Iris pigment epithelial cell (primary cell): ENCODE measurements around the gene ATF5.
"Not testable (repeated sequence)": the region's sequence is repeated elsewhere in the genome, so short reads cannot be mapped to it uniquely, and the experiment has no call there.

Experiments used
- DNase-seq: peaks from one replicate; pipeline ENCODE4 v3.0.0-alpha.2; 2011; ENCODE audit warnings: low read depth

The ATF5 gene

GRCh38 chr19:49949742-49950589 is 21.0 kb downstream of the ATF5 start:
- no peak for DNase-seq

DNA sequence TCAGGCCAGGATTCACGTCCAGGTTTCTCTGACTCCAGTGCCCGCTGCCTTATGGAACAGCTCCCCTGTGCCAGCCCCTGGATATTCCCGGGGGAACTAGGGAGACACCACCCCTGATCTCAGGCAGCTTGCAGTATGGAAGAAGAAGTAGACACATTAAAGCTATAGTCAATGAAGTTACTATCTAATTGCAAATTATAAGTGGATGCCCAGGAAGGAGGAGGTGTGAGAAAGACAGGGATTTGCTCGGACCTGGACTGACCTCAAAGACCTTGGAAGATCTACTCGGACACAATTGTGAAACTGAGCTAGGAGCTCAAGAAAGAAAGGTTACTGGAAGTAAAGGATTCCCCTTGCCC is 21.6 kb downstream of the ATF5 start:
- no peak for DNase-seq

- DNase-seq = no peak
Measured at GRCh38 chr19:49950956-49951526, 22.0 kb downstream of the ATF5 start.

GRCh38 chr19:49951806-49952478 is 22.9 kb downstream of the ATF5 start:
- DNase-seq = no peak

- peak; percentile 47 for DNase-seq
Measured at GRCh38 chr19:49952479-49952836, 23.5 kb downstream of the ATF5 start.

GRCh38 chr19:49952906-49953305 is 23.9 kb downstream of the ATF5 start:
- no peak for DNase-seq

DNA sequence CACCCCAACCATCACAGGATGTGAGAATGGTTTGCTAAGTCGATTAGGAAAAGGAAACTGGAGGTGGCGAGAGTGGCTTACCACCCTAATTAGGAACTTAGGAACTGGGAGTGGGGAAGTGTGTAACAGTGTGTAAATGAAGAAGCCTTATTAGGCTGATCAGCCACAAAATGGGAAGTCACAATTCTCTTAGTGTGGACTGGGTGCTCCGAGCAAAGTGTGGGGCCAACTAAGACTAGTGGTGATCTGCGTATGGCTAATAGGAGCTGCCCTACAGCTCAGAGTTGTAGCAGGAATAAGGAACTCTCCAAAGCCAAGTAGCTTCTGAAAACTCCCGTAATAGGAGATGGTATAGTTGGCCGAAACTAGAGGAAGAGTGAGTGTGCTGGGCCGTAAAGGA is 24.4 kb downstream of the ATF5 start:
- peak; percentile 13 for DNase-seq

DNA sequence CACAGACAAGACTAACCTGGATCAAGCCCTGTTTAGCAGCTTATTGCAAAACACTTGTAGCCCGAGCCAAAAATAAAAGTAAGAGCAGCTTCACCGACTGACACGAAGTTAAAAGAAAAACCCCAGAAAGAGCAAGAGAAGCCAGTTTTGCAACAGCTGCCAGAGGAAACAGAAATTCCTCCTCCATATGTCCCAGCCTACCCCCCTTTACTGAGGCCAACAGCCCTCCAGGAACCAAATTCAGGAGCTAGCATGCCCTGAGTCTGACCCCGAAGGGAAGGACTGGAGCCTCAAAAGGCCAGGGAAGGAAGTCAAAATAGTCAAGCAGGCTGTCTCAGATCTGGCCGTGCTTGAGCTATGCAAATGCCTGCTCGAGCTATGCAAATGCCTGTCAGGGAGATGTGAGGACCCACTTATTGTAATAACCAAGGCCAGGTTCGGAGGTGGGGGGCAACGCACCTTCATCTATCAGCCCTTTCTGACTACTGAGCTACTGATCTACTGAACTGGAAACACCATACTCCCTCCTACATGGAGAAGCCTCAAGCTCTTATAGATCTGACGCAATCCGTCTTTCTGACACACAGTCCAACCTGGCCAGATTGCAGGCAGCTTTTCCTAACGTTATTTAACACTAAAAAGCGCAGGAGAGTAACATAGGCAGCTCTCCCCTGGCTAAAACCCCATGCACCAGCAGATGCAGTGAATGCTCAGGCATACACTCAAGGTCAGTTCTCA is 25.3 kb downstream of the ATF5 start:
- DNase-seq = peak; percentile 66

- DNase-seq = no peak
Measured at GRCh38 chr19:49954933-49955332, 25.9 kb downstream of the ATF5 start.

DNA sequence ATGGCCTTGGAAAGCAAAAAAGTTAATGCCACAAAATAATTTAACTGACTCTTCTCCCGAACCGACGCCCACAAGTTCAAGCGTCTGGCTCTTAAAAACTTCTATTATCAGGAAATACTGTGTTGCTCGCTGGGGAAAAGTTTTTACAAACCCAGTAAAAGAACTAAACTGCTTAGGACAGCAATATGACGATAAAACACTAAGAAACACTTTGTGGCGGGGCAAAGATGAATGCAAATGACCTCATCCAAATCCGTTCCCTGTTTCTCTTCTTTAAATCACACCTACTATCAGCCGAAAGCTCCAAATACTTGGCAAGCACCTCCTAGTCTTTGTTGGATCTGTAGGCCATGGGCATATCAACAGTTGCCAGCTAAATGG is 27.1 kb downstream of the ATF5 start:
- DNase-seq = no peak

DNA sequence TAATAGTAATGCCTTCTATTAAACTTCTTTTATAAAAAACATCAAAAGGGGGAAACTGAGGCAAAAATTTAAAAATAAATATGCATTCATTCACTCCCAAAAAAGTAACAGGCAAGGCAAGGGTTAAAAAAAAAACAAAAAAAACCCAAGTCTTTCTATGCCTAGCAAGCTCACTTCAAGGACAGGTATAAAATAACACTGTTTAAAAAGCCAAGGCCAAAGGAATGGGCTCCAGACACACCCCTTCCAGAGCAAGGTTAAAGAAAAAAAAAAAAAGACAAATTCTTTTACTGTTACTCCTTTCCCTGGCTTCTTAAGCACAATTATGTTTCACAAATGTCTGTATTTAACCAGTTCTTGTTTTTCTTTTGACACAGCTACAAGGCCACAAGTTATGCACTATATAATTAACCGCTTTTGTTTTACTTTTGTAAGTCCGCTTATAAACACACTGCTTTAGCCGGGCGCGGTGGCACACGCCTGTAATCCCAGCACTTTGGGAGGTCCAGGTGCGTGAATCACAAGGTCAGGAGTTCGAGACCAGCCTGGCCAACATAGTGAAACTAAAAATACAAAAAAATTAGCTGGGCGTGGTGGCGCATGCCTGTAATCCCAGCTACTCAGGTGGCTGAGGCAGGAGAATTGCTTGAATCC is 28.4 kb downstream of the ATF5 start:
- peak; percentile 23 for DNase-seq

GRCh38 chr19:49958144-49958543 is 29.1 kb downstream of the ATF5 start:
- DNase-seq = not testable (repeated sequence)

DNA sequence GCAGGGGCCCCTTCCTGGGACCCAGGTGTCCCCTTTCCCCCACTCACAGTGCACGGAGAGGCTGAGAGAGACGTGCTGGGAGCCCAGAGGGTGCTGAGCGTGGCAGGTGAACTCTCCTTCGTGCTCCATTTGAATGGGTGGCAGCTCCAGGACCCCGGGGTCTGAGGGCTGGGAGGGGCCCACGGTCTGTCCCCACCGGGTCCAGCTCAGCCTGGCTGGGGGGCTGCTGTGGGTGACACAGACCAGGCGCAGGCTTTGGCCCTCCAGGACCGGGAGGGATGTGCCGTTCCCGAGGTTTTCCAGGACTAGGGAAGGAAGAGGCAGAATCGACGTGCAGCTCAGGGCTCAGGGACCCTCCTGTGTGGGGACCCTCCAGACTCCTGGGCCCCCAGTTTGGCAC is 29.6 kb downstream of the ATF5 start:
- DNase-seq = not testable (repeated sequence)

DNA sequence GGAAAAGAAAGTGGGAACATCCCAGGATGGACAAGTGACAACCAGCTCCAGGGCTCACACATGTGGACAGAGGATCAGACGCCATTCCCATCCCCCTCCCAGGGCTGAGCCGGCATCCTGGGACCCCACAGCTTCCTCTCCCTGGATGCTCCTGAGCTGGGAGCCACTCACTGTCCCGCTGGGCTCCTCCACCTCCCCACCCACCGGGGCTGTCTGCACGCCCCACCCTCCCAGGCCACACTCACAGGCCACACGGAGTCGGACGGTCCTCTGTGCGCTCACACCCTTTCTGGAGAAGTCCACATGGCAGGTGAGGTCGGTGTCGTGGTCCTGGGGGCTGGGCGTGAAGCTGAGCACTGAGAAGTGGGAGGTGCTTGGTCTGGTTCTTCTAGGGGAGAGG is 30.9 kb downstream of the ATF5 start:
- not testable (repeated sequence) for DNase-seq

DNA sequence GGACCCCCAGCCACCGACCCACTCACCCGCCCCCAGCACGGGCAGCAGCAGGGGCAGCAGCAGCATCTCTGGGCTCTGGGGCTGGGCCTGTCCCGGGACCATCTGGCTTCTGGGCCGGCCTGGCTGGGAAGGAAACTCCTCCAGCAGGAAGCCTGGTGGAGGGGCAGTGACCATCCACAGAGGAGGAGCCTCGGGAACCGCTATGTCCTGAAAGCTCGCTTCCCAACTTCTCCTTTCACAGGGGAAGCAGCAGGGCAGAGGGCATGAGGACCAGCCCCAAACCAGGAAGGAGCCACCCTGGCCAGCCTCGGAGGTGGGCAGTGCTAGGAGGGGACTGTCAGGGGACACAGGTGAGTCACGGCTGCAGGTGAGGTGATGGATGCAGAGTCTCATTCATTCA is 32.0 kb downstream of the ATF5 start, which contains the start of gene SIGLEC11:
Gene SIGLEC11, minus strand, starts transcription at position 193 of the 400 bp plus-strand sequence. Its CDS starts 91 bp downstream, at position 102.
- not testable (repeated sequence) for DNase-seq

- DNase-seq = no peak
Measured at GRCh38 chr19:49968279-49968922, 39.4 kb downstream of the ATF5 start.

DNA sequence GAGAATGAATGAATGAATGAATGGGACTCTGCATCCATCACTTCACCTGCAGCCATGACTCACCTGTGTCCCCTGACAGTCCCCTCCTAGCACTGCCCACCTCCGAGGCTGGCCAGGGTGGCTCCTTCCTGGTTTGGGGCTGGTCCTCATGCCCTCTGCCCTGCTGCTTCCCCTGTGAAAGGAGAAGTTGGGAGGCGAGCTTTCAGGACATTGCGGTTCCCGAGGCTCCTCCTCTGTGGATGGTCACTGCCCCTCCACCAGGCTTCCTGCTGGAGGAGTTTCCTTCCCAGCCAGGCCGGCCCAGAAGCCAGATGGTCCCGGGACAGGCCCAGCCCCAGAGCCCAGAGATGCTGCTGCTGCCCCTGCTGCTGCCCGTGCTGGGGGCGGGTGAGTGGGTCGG is 40.4 kb downstream of the ATF5 start:
- not testable (repeated sequence) for DNase-seq

- DNase-seq = no peak
Measured at GRCh38 chr19:49971991-49972411, 43.0 kb downstream of the ATF5 start.

DNA sequence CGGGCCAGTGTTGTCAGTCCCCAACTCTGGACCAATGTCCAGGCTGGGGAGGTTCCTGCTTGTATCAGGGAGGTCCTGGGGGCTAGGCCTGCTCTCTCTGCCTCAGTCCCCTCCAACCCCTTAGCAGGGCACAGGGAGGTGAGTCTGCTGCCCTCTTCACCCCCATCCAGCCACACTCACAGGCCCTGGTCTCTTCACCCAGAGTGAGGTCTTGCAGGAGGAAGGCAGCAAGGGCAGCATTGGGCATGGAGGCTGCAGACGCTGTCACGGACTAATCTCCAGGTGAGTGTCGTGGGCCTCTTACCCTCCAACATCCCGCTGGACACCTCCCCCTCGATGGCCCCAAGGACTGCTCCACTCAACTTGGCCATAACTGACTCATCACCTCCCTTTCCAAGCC is 43.8 kb downstream of the ATF5 start:
- DNase-seq = no peak

DNA sequence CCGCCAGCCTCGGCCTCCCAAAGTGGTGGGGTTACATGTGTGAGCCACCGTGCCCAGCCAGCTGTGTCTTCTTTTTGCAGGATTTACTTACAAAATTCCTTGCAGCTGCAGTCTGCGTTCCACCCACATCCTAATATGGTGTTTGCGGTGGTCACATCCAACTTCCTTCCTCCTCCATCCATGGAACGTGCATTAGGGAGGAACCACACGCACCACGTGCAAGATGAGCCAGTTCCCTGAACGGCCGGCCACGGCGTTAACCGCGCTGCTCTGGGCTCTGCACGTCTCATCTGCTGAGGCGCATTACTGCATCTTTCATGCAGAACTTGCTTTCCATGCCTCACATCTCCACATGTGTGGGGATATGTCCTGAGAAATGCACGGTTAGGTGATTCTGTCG is 45.0 kb downstream of the ATF5 start:
- no peak for DNase-seq

- no peak for DNase-seq
Measured at GRCh38 chr19:49975051-49975450, 46.0 kb downstream of the ATF5 start.
